GM12878 (cell line): ENCODE results near the gene ZDHHC18. TPM values are rescaled to one million over a fixed set of nuclear protein-coding genes. Genes with fewer than 3 reads are reported as not detected.

Experiments used
- CUX1 ChIP-seq: IDR thresholded peaks from 2 replicates; pipeline ENCODE4 v1.6.1; 2012; ENCODE audit warnings: improper control_type of control experiment, low read depth, low read length; ENCODE audit not compliant: insufficient replicate concordance
- E4F1 ChIP-seq: fragments of 450-650 bp; IDR thresholded peaks from 2 replicates; pipeline ENCODE4 v1.6.1; 2018; ENCODE audit warnings: borderline replicate concordance, mild to moderate bottlenecking; ENCODE audit not compliant: partially characterized antibody
- SRF ChIP-seq, 2 experiments: IDR thresholded peaks; 2 replicates each; pipeline ENCODE4 v1.6.1; 2011; ENCODE audit warnings: low read depth in 2 of 2, low read length in 2 of 2, mild to moderate bottlenecking in 1 of 2, moderate library complexity in 1 of 2
- polyA plus RNA-seq, 11 experiments: library from polyadenylated mRNA; depleted of rRNA in 4 of 11; unstranded in 6 of 11; stranded (reverse) in 5 of 11; fragments of >200 nt; fragmentation: Nextera tagmentation in 4 of 11; fragmentation: Illumina TruSeq in 1 of 11; extraction: Ambion mirVana in 4 of 11; extraction: Trizol in 1 of 11; gene quantifications; 1 replicate in 1 of 11; 2 replicates in 10 of 11; pipeline versions ENCODE4 v1.2.1 to v1.2.3, GENCODE V29; 2011 to 2016; ENCODE audit warnings: inconsistent platforms in 2 of 11, missing spikeins in 2 of 11, low read depth in 1 of 11
- total RNA-seq, 4 experiments: library from RNA; depleted of rRNA in 3 of 4; stranded (reverse); fragments of >200 nt in 3 of 4; fragmentation: Illumina TruSeq in 1 of 4; extraction: Trizol in 1 of 4; gene quantifications; 2 replicates each; pipeline versions ENCODE4 v1.2.1 to v1.2.3, GENCODE V29; 2013 to 2021

The ZDHHC18 gene
- total and polyA plus RNA-seq, 10 of the 15 experiments (the other 5 are each of a cell fraction or from before 2014, with no cell fraction given): 0.40 to 81.2 (median 21.3) TPM

- TF ChIP-seq E4F1 (no peak), CUX1 (no peak), SRF (IDR thresholded peaks at IDR 0.05; ENCODE audit: low read depth in 2 of 2, low read length in 2 of 2) (no peak)
These were observed 37.5 kb upstream of the ZDHHC18 start (continued) for GRCh38 chr1:26788836-26789611.
